T-helper 1 cell treated with Interleukin-12 subunit alpha and Interleukin-12 subunit beta and Interleukin-4 antibody, amounts not matched to agents 30 ng/mL and 1 ng/mL, for 36 hours (primary cell): ENCODE results near the gene MDN1. TPM values are rescaled to one million over a fixed set of nuclear protein-coding genes. Genes with fewer than 3 reads are reported as not detected.

ENCODE experiments used
- intact Hi-C: fragments of 100-400 bp; cut with micrococcal nuclease; formaldehyde crosslinking; loops from one replicate; pipeline ENCODE4 v1.15.1; 2024
- total RNA-seq: library from RNA; stranded (reverse); gene quantifications from 2 replicates; pipeline ENCODE4 v1.2.3, GENCODE V29; 2022

The MDN1 gene
- total RNA-seq, 1 donor from 2014 or later, result 56.3 TPM

- intact Hi-C loops, result loop anchor here (1.0 kb wide), 7 partner anchors 28 to 627 kb away; partner anchors contain the start of genes ANKRD6 and LYRM2
Measured at GRCh38 chr6:89610149-89610642, 209.4 kb downstream of the MDN1 start.

- intact Hi-C loops, result no loop called here
Measured at GRCh38 chr6:89605861-89606260, 213.7 kb downstream of the MDN1 start.

GRCh38 chr6:89604653-89605052, 214.9 kb downstream of the MDN1 start:
- intact Hi-C loops, result no loop called here

GRCh38 chr6:89602166-89602565, 217.4 kb downstream of the MDN1 start:
- intact Hi-C loops, result no loop called here

GRCh38 chr6:89599727-89600126, 219.9 kb downstream of the MDN1 start:
- intact Hi-C loops, result loop anchor here (5.0 kb wide), 1 partner anchor 302 kb away; no protein-coding TSS in a partner anchor

- intact Hi-C loops, result loop anchor here (2.0 to 5.0 kb wide), 4 partner anchors 41 to 517 kb away; partner anchors contain the start of genes CASP8AP2, LYRM2 and PNRC1
Measured at GRCh38 chr6:89597988-89598387, 221.6 kb downstream of the MDN1 start.

GRCh38 chr6:89597372-89597771, 222.2 kb downstream of the MDN1 start:
- intact Hi-C loops, result loop anchor here (2.0 to 5.0 kb wide), 4 partner anchors 41 to 517 kb away; partner anchors contain the start of genes CASP8AP2, LYRM2 and PNRC1

- intact Hi-C loops, result loop anchor here (1.0 to 5.0 kb wide), 7 partner anchors 42 to 633 kb away; partner anchors contain the start of genes CASP8AP2, LYRM2, PNRC1 and RNGTT
Measured at GRCh38 chr6:89596484-89596883, 223.1 kb downstream of the MDN1 start.

- intact Hi-C loops, result loop anchor here (1.0 to 5.0 kb wide), 7 partner anchors 43 to 633 kb away; partner anchors contain the start of genes CASP8AP2, LYRM2, PNRC1 and RNGTT
Measured at GRCh38 chr6:89596056-89596455, 223.5 kb downstream of the MDN1 start.

Other genes starting within 250 kb of the MDN1 start
- gene LYRM2, start 181.0 kb downstream of the MDN1 start, total RNA-seq, result 32.4 and 33.8 TPM in 2 replicates
- 32.5 and 33.2 TPM in 2 replicates for gene CASP8AP2, start 10.1 kb upstream of the MDN1 start, total RNA-seq
- 0.15 and 0.22 TPM in 2 replicates for gene GJA10, start 74.7 kb upstream of the MDN1 start, total RNA-seq